Neuronal stem cell (in vitro differentiated cells): ENCODE measurements around the gene BLM.

ENCODE experiments used
- DNase-seq: peaks from one replicate; pipeline ENCODE4 v3.0.0-alpha.2; 2013; ENCODE audit warnings: low spot score
- H2AFZ ChIP-seq: one replicate; pipeline ENCODE4 v1.6.1; 2013; ENCODE audit warnings: mild to moderate bottlenecking, low read length, inconsistent platforms
- H2AK5ac ChIP-seq: 2 replicates; pipeline ENCODE4 v1.6.1; 2013; ENCODE audit warnings: low read depth, mild to moderate bottlenecking, inconsistent platforms, low read length, moderate library complexity, mixed read lengths
- H2BK120ac ChIP-seq: 2 replicates; pipeline ENCODE4 v1.6.1; 2013; ENCODE audit warnings: low read depth, mild to moderate bottlenecking, inconsistent platforms, low read length, moderate library complexity, mixed read lengths
- H2BK12ac ChIP-seq: one replicate; pipeline ENCODE4 v1.6.1; 2013; ENCODE audit warnings: low read length, inconsistent platforms
- H2BK15ac ChIP-seq: 2 replicates; pipeline ENCODE4 v1.6.1; 2013; ENCODE audit warnings: mild to moderate bottlenecking, low read length, inconsistent platforms, mixed read lengths
- H2BK5ac ChIP-seq: one replicate; pipeline ENCODE4 v1.6.1; 2013; ENCODE audit warnings: inconsistent platforms, mild to moderate bottlenecking, low read length, moderate library complexity
- H3K14ac ChIP-seq: one replicate; pipeline ENCODE4 v1.6.1; 2013; ENCODE audit warnings: low read length, inconsistent platforms
- H3K18ac ChIP-seq: 2 replicates; pipeline ENCODE4 v1.6.1; 2013; ENCODE audit warnings: low read length, inconsistent platforms
- H3K23ac ChIP-seq: 2 replicates; pipeline ENCODE4 v1.6.1; 2013; ENCODE audit warnings: low read depth, mild to moderate bottlenecking, mixed read lengths, low read length, inconsistent platforms; ENCODE audit not compliant: poor library complexity
- H3K27ac ChIP-seq: replicated peaks from 3 replicates; pipeline ENCODE4 v1.5.1; 2013; ENCODE audit warnings: low read length, inconsistent platforms
- H3K27me3 ChIP-seq, 3 experiments: 2 replicates each; pipeline ENCODE4 v1.6.1; 2013; ENCODE audit warnings: low read length in 3 of 3, mild to moderate bottlenecking in 2 of 3, inconsistent platforms in 1 of 3, low read depth in 1 of 3, mixed read lengths in 1 of 3, moderate library complexity in 1 of 3; ENCODE audit not compliant: control insufficient read depth in 3 of 3, insufficient read depth in 3 of 3
- H3K36me3 ChIP-seq, 2 donors: replicated peaks in 1 of 2; 2 replicates each; pipeline ENCODE4 v1.6.1; 2013; ENCODE audit warnings: low read length in 2 of 2; ENCODE audit not compliant: control insufficient read depth in 2 of 2, insufficient read depth in 2 of 2
- H3K4ac ChIP-seq: 2 replicates; pipeline ENCODE4 v1.6.1; 2013; ENCODE audit warnings: inconsistent platforms, mild to moderate bottlenecking, low read length, moderate library complexity
- H3K4me1 ChIP-seq, 2 donors: 1 replicate in 1 of 2; 2 replicates in 1 of 2; pipeline ENCODE4 v1.6.1; 2013; ENCODE audit warnings: low read length in 2 of 2, low read depth in 1 of 2; ENCODE audit not compliant: control insufficient read depth in 2 of 2, insufficient read depth in 1 of 2
- H3K4me2 ChIP-seq: one replicate; pipeline ENCODE4 v1.6.1; 2013; ENCODE audit warnings: mild to moderate bottlenecking, low read length, inconsistent platforms; ENCODE audit not compliant: insufficient read depth, poor library complexity, severe bottlenecking
- H3K4me3 ChIP-seq, 2 donors: 2 replicates each; pipeline ENCODE4 v1.5.1; 2013; ENCODE audit warnings: low read length in 2 of 2, mild to moderate bottlenecking in 2 of 2, inconsistent platforms in 1 of 2, moderate library complexity in 1 of 2
- H3K79me1 ChIP-seq: one replicate; pipeline ENCODE4 v1.6.1; 2013; ENCODE audit warnings: low read depth, mild to moderate bottlenecking, inconsistent platforms, low read length, moderate library complexity
- H3K9ac ChIP-seq: one replicate; pipeline ENCODE4 v1.6.1; 2013; ENCODE audit warnings: mild to moderate bottlenecking, low read depth, low read length, inconsistent platforms; ENCODE audit not compliant: poor library complexity
- H3K9me3 ChIP-seq, 2 donors: replicated peaks in 1 of 2; 2 replicates each; pipeline versions ENCODE3 to v1.6.1; 2013; ENCODE audit warnings: low read length in 2 of 2, mild to moderate bottlenecking in 2 of 2, inconsistent platforms in 1 of 2, low read depth in 1 of 2, mixed read lengths in 1 of 2, moderate library complexity in 1 of 2; ENCODE audit not compliant: control insufficient read depth in 2 of 2, insufficient read depth in 1 of 2
- H4K8ac ChIP-seq: one replicate; pipeline ENCODE4 v1.6.1; 2013; ENCODE audit warnings: low read depth, mild to moderate bottlenecking, inconsistent platforms, low read length, moderate library complexity
- H4K91ac ChIP-seq: one replicate; pipeline ENCODE4 v1.6.1; 2013; ENCODE audit warnings: low read length, low read depth, mild to moderate bottlenecking, inconsistent platforms; ENCODE audit not compliant: poor library complexity
- WGBS, 2 donors: extraction: QIAGEN DNeasy Blood & Tissue Kit; methylation state at CpG; one replicate each; pipeline ENCODE4 v1.1.7; 2013; ENCODE audit warnings: missing lambda C conversion rate in 2 of 2, mixed read lengths in 1 of 2; ENCODE audit not compliant: insufficient read length in 2 of 2, insufficient replicate concordance in 1 of 2; ENCODE audit errors: extremely low coverage in 2 of 2; 5-methylcytosine and 5-hydroxymethylcytosine counted together

Gene BLM

GRCh38 chr15:90837094-90837493 lies 119.9 kb downstream of the BLM start:
- Histone ChIP-seq H3K79me1 (no peaks in the 10 kb centered on the region), H4K8ac (no peak overlapping the region), H3K4ac (no peak overlapping the region), H4K91ac (no peak overlapping the region), H2BK120ac (no peak overlapping the region), H2BK15ac (no peak overlapping the region), H3K27me3 (no peaks in the 10 kb centered on the region), H3K4me2 (no peak overlapping the region), H3K36me3 (no peaks in the 10 kb centered on the region), H3K9me3 (no peaks in the 10 kb centered on the region), H3K18ac (peak overlapping the region; percentile 53), H3K9ac (no peak overlapping the region), H3K27ac (no peak overlapping the region), H3K14ac (no peak overlapping the region), H2AFZ (no peak overlapping the region), H3K4me1 (peaks cover 18 to 19% of the 10 kb centered on the region in 2 donors), H3K23ac (no peak overlapping the region), H2AK5ac (no peak overlapping the region), H2BK5ac (no peak overlapping the region), H3K4me3 (no peak overlapping the region), H2BK12ac (no peak overlapping the region)
- DNase-seq = no peak
- WGBS, 2 donors = no CpG with 5 or more reads among the region's 11 CpGs

GRCh38 chr15:90838139-90838538 lies 121.0 kb downstream of the BLM start:
- Histone ChIP-seq H3K36me3 (no peaks in the 10 kb centered on the region), H3K27ac (no peak overlapping the region), H3K4ac (no peak overlapping the region), H3K9ac (no peak overlapping the region), H2AFZ (no peak overlapping the region), H2AK5ac (peak overlapping the region; percentile 96), H3K27me3 (no peaks in the 10 kb centered on the region), H2BK15ac (peak overlapping the region; percentile 95), H3K4me2 (no peak overlapping the region), H2BK12ac (peak overlapping the region; percentile 32), H3K4me3 (no peak overlapping the region), H4K91ac (no peak overlapping the region), H2BK5ac (peak overlapping the region; percentile 85), H3K14ac (no peak overlapping the region), H3K23ac (peak overlapping the region; percentile 62), H4K8ac (no peak overlapping the region), H2BK120ac (no peak overlapping the region), H3K4me1 (peaks cover 18 to 19% of the 10 kb centered on the region in 2 donors), H3K9me3 (no peaks in the 10 kb centered on the region), H3K79me1 (no peaks in the 10 kb centered on the region), H3K18ac (peak overlapping the region; percentile 90)
- WGBS, 2 donors = no CpG with 5 or more reads among the region's 15 CpGs
- no peak for DNase-seq

- Histone ChIP-seq H3K18ac (peak overlapping the region; percentile 90), H3K4me2 (no peak overlapping the region), H3K9ac (no peak overlapping the region), H2BK15ac (peak overlapping the region; percentile 95), H2BK120ac (no peak overlapping the region), H3K4ac (no peak overlapping the region), H2BK12ac (peak overlapping the region; percentile 32), H3K4me3 (no peak overlapping the region), H4K91ac (no peak overlapping the region), H3K14ac (peak overlapping the region; percentile 84), H2AFZ (no peak overlapping the region), H3K4me1 (peaks cover 18 to 19% of the 10 kb centered on the region in 2 donors), H3K79me1 (no peaks in the 10 kb centered on the region), H3K23ac (peak overlapping the region; percentile 62), H2AK5ac (peak overlapping the region; percentile 96), H3K9me3 (no peaks in the 10 kb centered on the region), H3K27me3 (no peaks in the 10 kb centered on the region), H3K36me3 (no peaks in the 10 kb centered on the region), H3K27ac (no peak overlapping the region), H2BK5ac (peak overlapping the region; percentile 85), H4K8ac (no peak overlapping the region)
- DNase-seq = no peak
- no CpG with 5 or more reads among the region's 15 CpGs for WGBS, 2 donors
Observed at GRCh38 chr15:90838544-90838943, 121.4 kb downstream of the BLM start.

- Histone ChIP-seq H4K8ac (peak overlapping the region; percentile 83), H3K27ac (peak overlapping the region; percentile 16), H3K14ac (no peak overlapping the region), H3K9me3 (no peaks in the 10 kb centered on the region), H2BK120ac (no peak overlapping the region), H3K18ac (peak overlapping the region; percentile 82), H3K4me1 (peaks cover 18 to 19% of the 10 kb centered on the region in 2 donors), H3K79me1 (no peaks in the 10 kb centered on the region), H3K23ac (no peak overlapping the region), H3K36me3 (no peaks in the 10 kb centered on the region), H3K4ac (peak overlapping the region; percentile 81), H4K91ac (peak overlapping the region; percentile 47), H2AK5ac (peak overlapping the region; percentile 87), H3K9ac (peak overlapping the region; percentile 12), H2BK5ac (no peak overlapping the region), H3K4me2 (no peak overlapping the region), H2BK12ac (peak overlapping the region; percentile 95), H3K27me3 (no peaks in the 10 kb centered on the region), H2AFZ (peak overlapping the region; percentile 88), H3K4me3 (no peak overlapping the region), H2BK15ac (peak overlapping the region; percentile 40)
- DNase-seq = peak; percentile 33
- WGBS, 2 donors = no CpG with 5 or more reads among the region's 19 CpGs
Observed at GRCh38 chr15:90839187-90840071, 122.3 kb downstream of the BLM start.
